Pulmonary artery endothelial cell (primary cell): ENCODE measurements around the gene INSYN1. TPM values are rescaled to one million over a fixed set of nuclear protein-coding genes. Genes with fewer than 3 reads are reported as not detected.
"Not testable (repeated sequence)": the region's sequence is repeated elsewhere in the genome, so short reads cannot be mapped to it uniquely, and the experiment has no call there.

Source experiments
- DNase-seq: peaks from one replicate; pipeline ENCODE4 v3.0.0-alpha.2; 2011; ENCODE audit warnings: low read depth, low spot score
- total RNA-seq: library from RNA; depleted of rRNA; stranded (reverse); fragments of >200 nt; gene quantifications from 2 replicates; pipeline ENCODE4 v1.2.3, GENCODE V29; 2014

The INSYN1 gene
- total RNA-seq, 1 donor from 2014 or later, result 0.26 TPM

- DNase-seq, result no peak
Measured at GRCh38 chr15:73749971-73750370, 3.2 kb downstream of the INSYN1 start.

DNA sequence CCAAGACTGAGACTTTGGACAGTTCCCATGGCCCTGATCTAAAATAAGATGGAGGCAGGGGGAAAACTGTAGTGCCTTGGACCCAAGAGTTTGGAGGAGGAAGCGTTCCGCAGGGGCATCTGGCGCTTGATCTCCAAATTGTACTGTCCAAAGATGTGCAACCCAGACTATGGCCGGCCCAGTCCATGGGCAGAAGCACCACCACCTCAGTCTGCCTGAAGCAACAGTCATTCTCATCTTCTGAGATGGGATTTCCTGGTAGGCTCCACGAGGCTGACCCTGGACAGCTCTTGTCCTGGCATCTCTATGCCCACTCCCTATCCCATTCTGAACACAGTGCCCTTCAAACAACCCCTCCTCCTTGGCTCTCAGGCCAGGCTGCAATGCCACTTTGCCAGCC, 3.6 kb downstream of the INSYN1 start:
- no peak for DNase-seq

DNA sequence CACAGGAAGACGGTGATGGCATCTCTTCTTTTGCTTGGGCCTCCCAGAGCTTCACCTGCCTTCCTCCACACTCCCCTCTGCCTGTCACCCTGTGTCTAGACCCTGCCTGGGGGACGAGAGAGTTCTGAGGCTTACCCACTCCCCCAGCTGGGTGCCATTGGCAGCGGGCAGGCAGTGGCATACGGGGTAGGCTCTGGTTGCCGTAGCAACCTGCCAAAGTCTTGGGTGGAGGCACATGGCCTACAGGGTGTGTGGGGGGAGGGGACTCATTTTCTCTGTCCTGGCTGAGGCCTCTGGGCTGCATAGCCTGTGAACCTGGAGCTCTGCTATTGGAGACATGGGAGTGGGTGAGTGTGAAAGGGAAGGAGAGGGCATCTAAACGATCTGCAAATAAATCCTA, 4.4 kb downstream of the INSYN1 start:
- DNase-seq, result no peak

DNA sequence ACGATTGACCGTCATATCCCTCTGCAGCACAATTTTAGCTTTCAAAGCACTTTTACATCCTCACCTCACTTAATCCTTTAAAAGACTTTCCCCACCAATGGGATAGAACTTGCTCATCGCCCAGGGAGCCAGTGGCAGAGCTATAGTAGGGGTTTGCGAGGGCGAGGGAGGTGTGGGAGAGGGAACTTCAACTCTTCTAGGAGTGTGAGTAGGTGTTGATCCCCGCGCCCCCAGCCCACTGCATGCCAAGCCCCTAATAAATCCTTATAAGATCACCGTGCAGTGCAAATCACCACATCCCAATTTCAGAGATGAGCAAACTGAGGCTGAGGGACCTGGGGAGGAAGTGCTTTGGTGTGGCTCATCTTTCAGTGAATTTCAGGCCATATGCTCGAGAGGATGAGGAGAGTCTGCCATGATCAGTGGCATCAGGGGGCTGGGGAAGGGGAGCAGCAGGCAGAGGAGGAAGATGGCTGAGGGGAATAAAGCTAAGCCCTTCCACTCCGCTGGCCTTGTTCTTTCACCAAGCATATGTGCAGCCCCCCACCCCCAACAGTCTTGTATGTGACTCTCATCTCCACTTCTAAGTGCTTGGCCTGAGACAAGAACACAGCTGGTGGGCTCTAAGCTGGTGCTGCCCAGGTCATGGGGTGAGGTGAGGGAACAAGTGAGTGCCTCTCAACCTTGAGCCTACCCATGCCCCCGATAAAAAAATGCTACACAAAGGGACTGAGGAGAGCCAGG, 5.1 kb downstream of the INSYN1 start:
- no peak for DNase-seq

- DNase-seq, result no peak
Measured at GRCh38 chr15:73746883-73747282, 6.3 kb downstream of the INSYN1 start.

DNA sequence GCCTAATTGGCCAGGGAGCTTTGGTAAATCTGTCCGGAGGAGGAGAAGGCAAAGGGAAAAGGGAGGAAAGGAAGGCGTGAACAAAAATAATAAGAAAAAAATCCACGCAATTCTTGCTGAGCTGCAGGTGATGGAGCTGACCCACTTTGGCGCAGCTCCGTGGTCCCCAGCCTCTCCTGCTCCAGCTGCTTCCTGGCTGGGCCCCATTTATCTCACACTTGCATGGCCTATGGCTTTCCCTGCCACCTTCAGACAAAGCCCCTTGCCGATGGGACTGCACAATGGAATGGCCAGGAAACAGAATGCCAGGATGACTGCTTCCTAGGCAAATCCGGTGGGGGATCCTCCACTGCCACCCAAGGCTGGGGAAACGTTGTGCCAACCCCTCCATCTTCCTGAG, 6.9 kb downstream of the INSYN1 start:
- no peak for DNase-seq

DNA sequence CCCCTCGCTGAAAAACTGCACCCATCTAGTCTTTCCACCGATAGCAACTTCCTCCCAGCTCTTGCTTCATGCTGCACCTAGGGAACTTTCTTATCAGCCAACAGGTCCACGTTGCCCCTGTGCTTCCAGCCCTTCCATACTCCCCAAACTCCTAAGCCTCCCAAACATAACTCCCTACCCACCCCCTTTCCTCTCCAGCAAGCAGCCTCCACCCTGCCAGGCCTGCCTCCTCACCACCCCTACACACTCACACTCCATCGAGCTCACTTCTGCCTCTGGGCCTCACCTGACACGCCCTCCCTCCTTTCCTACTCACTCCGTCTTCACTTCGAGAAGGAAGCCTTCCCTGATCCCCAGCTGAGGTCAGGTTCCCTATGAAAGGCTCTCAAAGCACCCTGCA, 8.1 kb downstream of the INSYN1 start:
- no peak for DNase-seq

- no peak for DNase-seq
Measured at GRCh38 chr15:73744293-73744692, 8.9 kb downstream of the INSYN1 start.

DNA sequence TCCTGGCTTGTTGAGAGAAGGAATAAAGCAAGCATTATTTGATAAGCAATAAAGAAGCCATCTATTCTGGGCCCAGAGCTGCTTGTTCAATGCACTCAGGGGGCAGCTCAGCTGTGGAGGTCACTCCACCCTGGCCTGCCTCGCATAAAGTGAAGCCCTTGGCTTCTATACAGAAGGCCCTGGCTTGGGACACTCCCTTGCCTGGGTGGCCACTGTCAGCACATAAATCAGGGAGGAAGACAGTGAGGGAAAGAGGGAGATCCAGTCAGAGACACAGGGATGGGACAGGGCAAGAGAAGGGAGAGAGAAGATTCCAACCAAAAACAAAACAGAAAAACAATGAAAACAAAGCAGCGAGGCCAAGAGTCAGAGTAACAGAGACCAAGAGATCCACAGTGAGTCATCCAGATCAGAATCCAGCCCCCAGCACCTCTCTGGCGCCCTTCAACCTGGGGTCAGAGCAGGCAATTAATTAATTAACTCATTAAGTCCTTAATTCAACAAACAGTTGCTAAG, 11.8 kb downstream of the INSYN1 start:
- DNase-seq, result no peak

DNA sequence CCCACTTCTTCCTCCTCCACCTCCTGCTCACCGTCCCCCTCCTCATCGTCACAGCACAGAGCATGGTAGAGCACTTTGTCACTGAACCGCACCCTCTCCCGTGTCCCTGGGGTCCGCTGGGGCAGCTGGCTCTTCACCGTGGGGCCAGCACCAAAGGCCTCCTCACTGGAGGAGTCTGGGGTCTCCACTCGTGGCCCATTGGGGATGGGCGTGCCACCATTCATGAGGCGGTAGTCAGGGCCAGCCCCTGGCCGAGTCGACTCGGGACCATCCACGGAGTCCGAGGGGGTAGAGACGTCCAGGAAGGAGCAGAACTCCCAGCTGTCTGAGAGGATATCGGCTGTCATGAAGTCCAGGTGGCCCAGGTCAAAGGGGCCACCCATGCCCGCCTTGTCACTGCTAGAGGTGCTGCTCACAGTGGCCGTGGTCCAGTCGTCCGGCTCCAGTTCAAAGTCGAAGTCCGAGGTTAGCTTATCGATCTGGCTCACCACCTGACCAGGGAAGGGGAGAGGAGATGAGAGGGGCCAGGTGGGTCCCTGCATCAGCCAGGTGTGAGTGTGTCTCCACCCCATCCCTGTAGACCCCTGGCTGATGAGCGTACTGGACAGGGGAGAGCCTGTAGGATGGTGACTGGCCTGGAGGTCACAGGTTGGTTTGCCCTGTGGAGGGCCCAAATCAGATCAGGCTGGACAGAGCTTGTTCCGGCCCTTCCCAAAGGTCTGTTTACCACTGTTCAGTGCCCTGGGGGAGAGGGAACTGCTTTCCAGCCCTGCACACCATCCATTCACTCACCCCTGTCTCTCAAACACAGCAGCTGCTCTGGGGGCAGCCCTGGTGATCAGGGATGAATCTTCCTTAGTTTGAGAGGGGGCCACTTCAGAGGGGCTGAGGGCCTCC, 12.8 kb downstream of the INSYN1 start:
- DNase-seq, result no peak

- DNase-seq, result no peak
Measured at GRCh38 chr15:73737535-73737934, 15.6 kb downstream of the INSYN1 start.

GRCh38 chr15:73732930-73733329, 20.2 kb downstream of the INSYN1 start:
- no peak for DNase-seq

DNA sequence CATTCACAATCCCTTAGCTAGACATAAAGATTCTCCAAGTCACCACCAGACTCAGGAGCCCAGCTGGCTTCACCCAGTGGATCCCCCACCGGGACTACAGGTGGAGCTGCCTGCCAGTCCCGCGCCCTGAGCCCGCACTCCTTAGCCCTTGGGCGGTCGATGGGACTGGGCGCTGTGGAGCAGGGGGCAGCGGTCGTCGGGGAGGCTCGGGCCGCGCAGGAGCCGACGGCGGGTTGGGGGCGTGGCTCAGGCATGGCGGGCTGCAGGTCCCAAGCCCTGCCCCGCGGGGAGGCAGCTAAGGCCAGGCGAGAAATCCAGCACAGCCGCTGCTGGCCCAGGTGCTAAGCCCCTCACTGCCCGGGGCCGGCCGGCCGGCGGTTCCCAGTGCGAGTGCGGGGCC, 21.1 kb downstream of the INSYN1 start:
- DNase-seq, result not testable (repeated sequence)

GRCh38 chr15:73727330-73727976, 25.7 kb downstream of the INSYN1 start:
- DNase-seq, result no peak

DNA sequence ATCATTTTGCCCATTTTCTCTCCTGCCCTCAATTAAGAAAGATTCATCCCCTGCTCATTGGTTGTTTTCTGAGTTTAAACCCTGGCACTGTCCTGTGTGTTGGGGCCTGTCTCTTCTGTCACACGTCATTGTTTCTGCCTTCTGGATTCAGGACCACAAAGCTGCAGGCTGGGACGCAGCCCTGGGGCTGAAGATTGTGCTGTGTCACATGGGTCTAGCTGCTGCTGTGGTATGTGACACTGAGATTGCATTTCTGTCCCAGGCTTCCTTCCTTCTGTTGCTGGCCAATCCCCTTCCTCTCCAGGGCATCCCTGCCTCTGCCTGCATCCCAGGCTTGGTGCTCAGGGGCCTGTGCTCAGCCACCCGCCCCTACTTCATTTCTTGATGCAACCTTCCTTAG, 28.9 kb downstream of the INSYN1 start:
- DNase-seq, result no peak

DNA sequence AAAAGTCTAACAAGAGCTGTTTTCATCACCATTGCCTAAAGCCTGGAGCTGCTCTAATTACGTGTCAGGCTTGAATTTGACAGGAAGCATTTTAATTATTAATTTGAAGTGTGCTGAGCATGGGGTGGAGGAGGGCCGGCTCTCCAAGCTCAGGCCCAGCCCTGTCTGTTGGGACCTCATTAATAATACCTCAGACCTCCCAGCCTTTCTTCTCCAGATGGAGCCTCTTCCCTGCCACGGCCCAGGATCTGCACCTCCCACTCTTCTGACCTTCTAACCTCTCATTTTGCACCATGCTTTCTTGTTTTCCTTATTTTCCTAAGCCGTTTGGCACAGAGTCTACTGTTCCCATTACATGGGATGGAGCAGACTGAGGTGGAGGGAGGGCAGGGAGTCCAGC, 30.0 kb downstream of the INSYN1 start:
- no peak for DNase-seq

DNA sequence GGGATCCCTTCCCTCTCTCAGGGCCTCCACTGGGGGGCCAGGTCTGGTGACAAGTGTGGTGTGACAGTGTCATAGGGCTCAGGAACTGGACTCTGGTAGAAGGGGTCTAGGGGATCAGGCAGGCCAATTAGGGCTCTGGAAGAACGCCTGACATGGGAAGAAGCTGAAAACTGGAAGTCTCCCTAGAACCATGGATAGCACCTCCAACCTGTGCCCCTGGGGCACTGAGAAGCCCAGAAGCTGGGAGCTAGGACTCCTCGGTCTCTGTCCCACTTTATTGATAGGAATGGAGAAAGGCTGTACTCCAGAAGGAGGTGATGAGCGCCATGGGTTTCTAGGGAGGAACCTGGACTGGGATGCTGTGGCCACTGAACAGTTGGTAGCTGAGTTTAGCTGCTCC, 30.7 kb downstream of the INSYN1 start:
- no peak for DNase-seq

GRCh38 chr15:73718694-73719093, 34.5 kb downstream of the INSYN1 start:
- no peak for DNase-seq

GRCh38 chr15:73717802-73718201, 35.3 kb downstream of the INSYN1 start:
- no peak for DNase-seq

- DNase-seq, result no peak
Measured at GRCh38 chr15:73717206-73717605, 35.9 kb downstream of the INSYN1 start.

GRCh38 chr15:73716417-73716816, 36.7 kb downstream of the INSYN1 start:
- DNase-seq, result no peak

GRCh38 chr15:73715417-73715816, 37.7 kb downstream of the INSYN1 start:
- no peak for DNase-seq
